ENCODE measurements around the gene OR52H1.

Gene OR52H1

GRCh38 chr11:5508605-5509004 is 39.7 kb downstream of the OR52H1 start:
- H3K9me2 ChIP-seq (ENCODE audit: low read depth, low read length), result no peaks in the 10 kb centered on the region
- no peak for TF ChIP-seq EZH2 (IDR thresholded peaks at IDR 0.05; ENCODE audit: borderline replicate concordance, low read length)
- TF ChIP-seq, protein P1, sequence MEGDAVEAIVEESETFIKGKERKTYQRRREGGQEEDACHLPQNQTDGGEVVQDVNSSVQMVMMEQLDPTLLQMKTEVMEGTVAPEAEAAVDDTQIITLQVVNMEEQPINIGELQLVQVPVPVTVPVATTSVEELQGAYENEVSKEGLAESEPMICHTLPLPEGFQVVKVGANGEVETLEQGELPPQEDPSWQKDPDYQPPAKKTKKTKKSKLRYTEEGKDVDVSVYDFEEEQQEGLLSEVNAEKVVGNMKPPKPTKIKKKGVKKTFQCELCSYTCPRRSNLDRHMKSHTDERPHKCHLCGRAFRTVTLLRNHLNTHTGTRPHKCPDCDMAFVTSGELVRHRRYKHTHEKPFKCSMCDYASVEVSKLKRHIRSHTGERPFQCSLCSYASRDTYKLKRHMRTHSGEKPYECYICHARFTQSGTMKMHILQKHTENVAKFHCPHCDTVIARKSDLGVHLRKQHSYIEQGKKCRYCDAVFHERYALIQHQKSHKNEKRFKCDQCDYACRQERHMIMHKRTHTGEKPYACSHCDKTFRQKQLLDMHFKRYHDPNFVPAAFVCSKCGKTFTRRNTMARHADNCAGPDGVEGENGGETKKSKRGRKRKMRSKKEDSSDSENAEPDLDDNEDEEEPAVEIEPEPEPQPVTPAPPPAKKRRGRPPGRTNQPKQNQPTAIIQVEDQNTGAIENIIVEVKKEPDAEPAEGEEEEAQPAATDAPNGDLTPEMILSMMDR (IDR thresholded peaks at IDR 0.05; ENCODE audit: low read length), result no peak
- no peaks in the 10 kb centered on the region; the same call in 1 of the 2 replicates for H3K27me3 ChIP-seq (ENCODE audit: insufficient read depth, low read length)
- no peaks in the 10 kb centered on the region for H4K20me1 ChIP-seq (ENCODE audit: insufficient read depth, low read length)
- no peak overlapping the region for H3K27ac ChIP-seq (ENCODE audit: low read depth, low read length, poor library complexity, severe bottlenecking)
- H3K9ac ChIP-seq (ENCODE audit: low read length), result no peak overlapping the region
- H3K36me3 ChIP-seq (ENCODE audit: insufficient read depth, low read length), result no peaks in the 10 kb centered on the region
- H3K4me3 ChIP-seq (ENCODE audit: low read depth, low read length, poor library complexity, severe bottlenecking), result no peak overlapping the region
- H3K4me2 ChIP-seq (ENCODE audit: low read length), result no peak overlapping the region
- no peak overlapping the region for H2AFZ ChIP-seq (ENCODE audit: low read length)
- H3K79me2 ChIP-seq (ENCODE audit: insufficient read depth, low read length), result no peaks in the 10 kb centered on the region
- no peaks in the 10 kb centered on the region for H3K9me3 ChIP-seq (ENCODE audit: low read length)
- no peaks in the 10 kb centered on the region for H3K4me1 ChIP-seq (ENCODE audit: insufficient read depth, low read length, severe bottlenecking)
- H3F3A ChIP-seq (ENCODE audit: insufficient read depth, low read length), result no peaks in the 10 kb centered on the region

DNA sequence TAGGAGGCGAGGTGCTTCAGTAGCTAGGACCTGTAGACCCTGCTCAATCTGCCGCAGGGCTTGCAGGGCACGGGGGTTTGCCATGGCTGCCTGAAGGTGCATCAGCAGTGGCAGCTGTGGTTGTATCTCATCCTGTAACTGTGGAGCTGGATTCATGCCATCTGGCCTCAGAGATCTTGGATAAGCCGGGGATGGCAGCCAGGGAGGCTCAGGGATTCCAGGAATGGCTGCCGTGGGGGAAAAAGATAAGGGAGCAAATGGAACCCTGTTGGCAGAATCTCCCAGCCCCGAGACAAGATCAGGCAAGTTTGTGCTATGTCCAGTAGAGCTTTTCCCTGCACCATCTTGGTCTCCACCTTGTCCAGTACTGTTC is 40.4 kb downstream of the OR52H1 start:
- Histone ChIP-seq H3K4me2 (ENCODE audit: low read length) (no peak overlapping the region), H3K9me3 (ENCODE audit: low read length) (no peaks in the 10 kb centered on the region), H4K20me1 (ENCODE audit: insufficient read depth, low read length) (no peaks in the 10 kb centered on the region), H3K27me3 (ENCODE audit: insufficient read depth, low read length) (no peaks in the 10 kb centered on the region; the same call in 1 of the 2 replicates), H3K27ac (ENCODE audit: low read depth, low read length, poor library complexity, severe bottlenecking) (no peak overlapping the region), H2AFZ (ENCODE audit: low read length) (no peak overlapping the region), H3F3A (ENCODE audit: insufficient read depth, low read length) (no peaks in the 10 kb centered on the region), H3K79me2 (ENCODE audit: insufficient read depth, low read length) (no peaks in the 10 kb centered on the region), H3K9me2 (ENCODE audit: low read depth, low read length) (no peaks in the 10 kb centered on the region), H3K4me3 (ENCODE audit: low read depth, low read length, poor library complexity, severe bottlenecking) (no peak overlapping the region), H3K9ac (ENCODE audit: low read length) (no peak overlapping the region), H3K36me3 (ENCODE audit: insufficient read depth, low read length) (no peaks in the 10 kb centered on the region), H3K4me1 (ENCODE audit: insufficient read depth, low read length, severe bottlenecking) (no peaks in the 10 kb centered on the region)
- TF ChIP-seq, protein P1 (IDR thresholded peaks at IDR 0.05; ENCODE audit: low read length), result no peak
- TF ChIP-seq EZH2 (IDR thresholded peaks at IDR 0.05; ENCODE audit: borderline replicate concordance, low read length), result no peak

GRCh38 chr11:5507177-5507932 is 41.0 kb downstream of the OR52H1 start:
- no peak overlapping the region for H3K27ac ChIP-seq (ENCODE audit: low read depth, low read length, poor library complexity, severe bottlenecking)
- no peaks in the 10 kb centered on the region for H3K9me2 ChIP-seq (ENCODE audit: low read depth, low read length)
- no peaks in the 10 kb centered on the region for H3F3A ChIP-seq (ENCODE audit: insufficient read depth, low read length)
- H3K36me3 ChIP-seq (ENCODE audit: insufficient read depth, low read length), result no peaks in the 10 kb centered on the region
- H3K4me3 ChIP-seq (ENCODE audit: low read depth, low read length, poor library complexity, severe bottlenecking), result no peak overlapping the region
- no peaks in the 10 kb centered on the region for H4K20me1 ChIP-seq (ENCODE audit: insufficient read depth, low read length)
- no peak overlapping the region for H2AFZ ChIP-seq (ENCODE audit: low read length)
- no peaks in the 10 kb centered on the region for H3K9me3 ChIP-seq (ENCODE audit: low read length)
- no peak overlapping the region for H3K9ac ChIP-seq (ENCODE audit: low read length)
- H3K79me2 ChIP-seq (ENCODE audit: insufficient read depth, low read length), result no peaks in the 10 kb centered on the region
- no peaks in the 10 kb centered on the region for H3K4me1 ChIP-seq (ENCODE audit: insufficient read depth, low read length, severe bottlenecking)
- H3K4me2 ChIP-seq (ENCODE audit: low read length), result no peak overlapping the region
- no peak for TF ChIP-seq EZH2 (IDR thresholded peaks at IDR 0.05; ENCODE audit: borderline replicate concordance, low read length)
- TF ChIP-seq, protein P1 (IDR thresholded peaks at IDR 0.05; ENCODE audit: low read length), result peak; percentile 14; the same call in 1 of the 2 replicates
- no peaks in the 10 kb centered on the region; the same call in 1 of the 2 replicates for H3K27me3 ChIP-seq (ENCODE audit: insufficient read depth, low read length)
